HepG2 (cell line): ENCODE results near the gene DAPK1. TPM values are rescaled to one million over a fixed set of nuclear protein-coding genes. Genes with fewer than 3 reads are reported as not detected.

Experiments
- CEBPG ChIP-seq: IDR thresholded peaks from 2 replicates; pipeline ENCODE4 v1.6.1; 2016
- DMAP1 ChIP-seq: IDR thresholded peaks from 2 replicates; pipeline ENCODE4 v1.6.1; 2016
- FOSL2 ChIP-seq: sonication (generic); formaldehyde crosslinking; IDR thresholded peaks from 2 replicates; pipeline ENCODE4 v1.4.0; 2020; ENCODE audit warnings: missing genetic modification reagents
- FOXK2 ChIP-seq: fragments of 450-650 bp; IDR thresholded peaks from 2 replicates; pipeline ENCODE4 v1.6.1; 2016
- HNF4A ChIP-seq: sonication (generic); formaldehyde crosslinking; IDR thresholded peaks from 2 replicates; pipeline ENCODE4 v1.4.0; 2020; ENCODE audit warnings: missing genetic modification reagents
- KDM5A ChIP-seq: fragments of 200-600 bp; sonication (generic); IDR thresholded peaks from 2 replicates; pipeline ENCODE4 v1.7.0; 2018; ENCODE audit warnings: antibody characterized with exemption, mild to moderate bottlenecking, low read length, borderline replicate concordance
- KLF6 ChIP-seq: IDR thresholded peaks from 2 replicates; pipeline ENCODE4 v1.8.0; 2016; ENCODE audit warnings: missing biosample characterization, missing genetic modification reagents
- MAFK ChIP-seq, 2 experiments: IDR thresholded peaks in 1 of 2; conservative IDR thresholded peaks in 1 of 2; 2 replicates each; pipeline ENCODE4 v1.6.1; 2011; ENCODE audit warnings: improper control_type of control experiment in 2 of 2, low read length in 2 of 2
- MED1 ChIP-seq: sonication (generic); formaldehyde crosslinking; IDR thresholded peaks from 2 replicates; pipeline ENCODE4 v1.4.0; 2020; ENCODE audit warnings: missing genetic modification reagents
- MXI1 ChIP-seq: IDR thresholded peaks from 3 replicates; pipeline ENCODE4 v1.6.1; 2012; ENCODE audit warnings: low read depth, low read length, inconsistent platforms, borderline replicate concordance
- PHF21A ChIP-seq: sonication (generic); formaldehyde crosslinking; IDR thresholded peaks from 2 replicates; pipeline ENCODE4 v1.5.0; 2020; ENCODE audit warnings: mild to moderate bottlenecking, missing genetic modification reagents
- POLR2AphosphoS5 ChIP-seq: IDR thresholded peaks from 2 replicates; pipeline ENCODE4 v1.6.1; 2012; ENCODE audit warnings: low read depth, low read length
- REL ChIP-seq: sonication (generic); formaldehyde crosslinking; conservative IDR thresholded peaks from 2 replicates; pipeline ENCODE4 v1.8.0; 2022; ENCODE audit warnings: mild to moderate bottlenecking, missing genetic modification reagents, moderate library complexity
- SCMH1 ChIP-seq: sonication (generic); formaldehyde crosslinking; IDR thresholded peaks from 2 replicates; pipeline ENCODE4 v1.9.0; 2021; ENCODE audit warnings: missing genetic modification reagents, mild to moderate bottlenecking, borderline replicate concordance
- SMC3 ChIP-seq: IDR thresholded peaks from 2 replicates; pipeline ENCODE4 v1.6.1; 2011; ENCODE audit warnings: low read length, improper control_type of control experiment
- TARDBP ChIP-seq: sonication (generic); formaldehyde crosslinking; IDR thresholded peaks from 2 replicates; pipeline ENCODE4 v1.8.0; 2022; ENCODE audit warnings: mild to moderate bottlenecking, missing genetic modification reagents
- TEAD2 ChIP-seq: sonication (generic); formaldehyde crosslinking; IDR thresholded peaks from 2 replicates; pipeline ENCODE4 v1.9.0; 2021; ENCODE audit warnings: missing genetic modification reagents
- TFAP4 ChIP-seq: sonication (generic); IDR thresholded peaks from 2 replicates; pipeline ENCODE4 v1.6.1; 2016; ENCODE audit warnings: low read depth, borderline replicate concordance
- THAP8 ChIP-seq: sonication (generic); formaldehyde crosslinking; IDR thresholded peaks from 2 replicates; pipeline ENCODE4 v1.5.1; 2020; ENCODE audit warnings: missing genetic modification reagents, mild to moderate bottlenecking, borderline replicate concordance
- ZBTB33 ChIP-seq: sonication (generic); formaldehyde crosslinking; IDR thresholded peaks from 2 replicates; pipeline ENCODE4 v1.4.0; 2020; ENCODE audit warnings: missing genetic modification reagents
- ZMAT3 ChIP-seq: sonication (generic); formaldehyde crosslinking; conservative IDR thresholded peaks from 2 replicates; pipeline ENCODE4 v1.7.0; 2021; ENCODE audit warnings: missing genetic modification reagents
- ZNF563 ChIP-seq: sonication (generic); formaldehyde crosslinking; IDR thresholded peaks from 2 replicates; pipeline ENCODE4 v1.8.0; 2022; ENCODE audit warnings: mild to moderate bottlenecking, moderate library complexity, missing genetic modification reagents
- ZSCAN22 ChIP-seq: sonication (generic); formaldehyde crosslinking; IDR thresholded peaks from 2 replicates; pipeline ENCODE4 v1.4.0; 2020; ENCODE audit warnings: mild to moderate bottlenecking, missing genetic modification reagents
- polyA plus RNA-seq, 8 experiments: library from polyadenylated mRNA; depleted of rRNA in 3 of 8; stranded (reverse) in 7 of 8; unstranded in 1 of 8; fragments of >200 nt; fragmentation: Illumina TruSeq in 4 of 8; extraction: Trizol in 4 of 8; gene quantifications; 2 replicates each; pipeline versions ENCODE4 v1.2.1 to v1.2.3, GENCODE V29; 2011 to 2016; ENCODE audit warnings: low read depth in 4 of 8, missing spikeins in 1 of 8, mixed read lengths in 1 of 8; ENCODE audit not compliant: insufficient read depth in 1 of 8
- total RNA-seq, 5 experiments: library from RNA; depleted of rRNA; stranded (reverse); fragments of >200 nt; fragmentation: Illumina TruSeq; extraction: Trizol; gene quantifications; 2 replicates each; pipeline ENCODE4 v1.2.3, GENCODE V29; 2016; ENCODE audit warnings: low read depth in 1 of 5

DAPK1 gene
- total and polyA plus RNA-seq, 2 of the 13 experiments (the other 11 are each of a cell fraction or from before 2014, with no cell fraction given), result 35.7 to 35.9 TPM

- TF ChIP-seq ZBTB33 (CRISPR knock-in tag) (no peak), ZMAT3 (CRISPR knock-in tag) (no peak), MAFK (conservative IDR thresholded peaks at IDR 0.05 in 1 of 2, IDR thresholded peaks at IDR 0.05 in 1 of 2; ENCODE audit: low read length in 2 of 2) (peak in 1 of 2 experiments; percentile 25; a peak in 1 of 4 replicates), SCMH1 (CRISPR knock-in tag) (no peak), TFAP4 (peak; percentile 99), FOSL2 (CRISPR knock-in tag) (peak; percentile 69), TARDBP (peak; percentile 56; the same call in 1 of the 2 replicates), PHF21A (CRISPR knock-in tag) (0 out of 2 replicates have a peak, but pooled peaks have one; percentile 31), SMC3 (peak; percentile 47), HNF4A (CRISPR knock-in tag) (peak; percentile 11; the same call in 1 of the 2 replicates), MED1 (CRISPR knock-in tag) (0 out of 2 replicates have a peak, but pooled peaks have one; percentile 29), FOXK2 (no peak), THAP8 (CRISPR knock-in tag) (no peak), DMAP1 (CRISPR knock-in tag) (no peak), TEAD2 (no peak), KLF6 (CRISPR knock-in tag) (peak; percentile 60; the same call in 1 of the 2 replicates), MXI1 (no peak; the same call in 2 of the 3 replicates), CEBPG (peak; percentile 99), POLR2AphosphoS5 (no peak), REL (no peak), ZSCAN22 (CRISPR knock-in tag) (no peak), ZNF563 (no peak), KDM5A (no peak)
These were observed 217.2 kb downstream of the DAPK1 start (continued) for GRCh38 chr9:87714819-87715218.
